ENCODE results near the gene CROCC.
A peak's percentile ranks its signal among the peaks of the same experiment; 100 is the strongest.
"Not testable (repeated sequence)": the region's sequence is repeated elsewhere in the genome, so short reads cannot be mapped to it uniquely, and the experiment has no call there.

CROCC gene, protein sequence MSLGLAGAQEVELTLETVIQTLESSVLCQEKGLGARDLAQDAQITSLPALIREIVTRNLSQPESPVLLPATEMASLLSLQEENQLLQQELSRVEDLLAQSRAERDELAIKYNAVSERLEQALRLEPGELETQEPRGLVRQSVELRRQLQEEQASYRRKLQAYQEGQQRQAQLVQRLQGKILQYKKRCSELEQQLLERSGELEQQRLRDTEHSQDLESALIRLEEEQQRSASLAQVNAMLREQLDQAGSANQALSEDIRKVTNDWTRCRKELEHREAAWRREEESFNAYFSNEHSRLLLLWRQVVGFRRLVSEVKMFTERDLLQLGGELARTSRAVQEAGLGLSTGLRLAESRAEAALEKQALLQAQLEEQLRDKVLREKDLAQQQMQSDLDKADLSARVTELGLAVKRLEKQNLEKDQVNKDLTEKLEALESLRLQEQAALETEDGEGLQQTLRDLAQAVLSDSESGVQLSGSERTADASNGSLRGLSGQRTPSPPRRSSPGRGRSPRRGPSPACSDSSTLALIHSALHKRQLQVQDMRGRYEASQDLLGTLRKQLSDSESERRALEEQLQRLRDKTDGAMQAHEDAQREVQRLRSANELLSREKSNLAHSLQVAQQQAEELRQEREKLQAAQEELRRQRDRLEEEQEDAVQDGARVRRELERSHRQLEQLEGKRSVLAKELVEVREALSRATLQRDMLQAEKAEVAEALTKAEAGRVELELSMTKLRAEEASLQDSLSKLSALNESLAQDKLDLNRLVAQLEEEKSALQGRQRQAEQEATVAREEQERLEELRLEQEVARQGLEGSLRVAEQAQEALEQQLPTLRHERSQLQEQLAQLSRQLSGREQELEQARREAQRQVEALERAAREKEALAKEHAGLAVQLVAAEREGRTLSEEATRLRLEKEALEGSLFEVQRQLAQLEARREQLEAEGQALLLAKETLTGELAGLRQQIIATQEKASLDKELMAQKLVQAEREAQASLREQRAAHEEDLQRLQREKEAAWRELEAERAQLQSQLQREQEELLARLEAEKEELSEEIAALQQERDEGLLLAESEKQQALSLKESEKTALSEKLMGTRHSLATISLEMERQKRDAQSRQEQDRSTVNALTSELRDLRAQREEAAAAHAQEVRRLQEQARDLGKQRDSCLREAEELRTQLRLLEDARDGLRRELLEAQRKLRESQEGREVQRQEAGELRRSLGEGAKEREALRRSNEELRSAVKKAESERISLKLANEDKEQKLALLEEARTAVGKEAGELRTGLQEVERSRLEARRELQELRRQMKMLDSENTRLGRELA (N-terminal part only)

DNA sequence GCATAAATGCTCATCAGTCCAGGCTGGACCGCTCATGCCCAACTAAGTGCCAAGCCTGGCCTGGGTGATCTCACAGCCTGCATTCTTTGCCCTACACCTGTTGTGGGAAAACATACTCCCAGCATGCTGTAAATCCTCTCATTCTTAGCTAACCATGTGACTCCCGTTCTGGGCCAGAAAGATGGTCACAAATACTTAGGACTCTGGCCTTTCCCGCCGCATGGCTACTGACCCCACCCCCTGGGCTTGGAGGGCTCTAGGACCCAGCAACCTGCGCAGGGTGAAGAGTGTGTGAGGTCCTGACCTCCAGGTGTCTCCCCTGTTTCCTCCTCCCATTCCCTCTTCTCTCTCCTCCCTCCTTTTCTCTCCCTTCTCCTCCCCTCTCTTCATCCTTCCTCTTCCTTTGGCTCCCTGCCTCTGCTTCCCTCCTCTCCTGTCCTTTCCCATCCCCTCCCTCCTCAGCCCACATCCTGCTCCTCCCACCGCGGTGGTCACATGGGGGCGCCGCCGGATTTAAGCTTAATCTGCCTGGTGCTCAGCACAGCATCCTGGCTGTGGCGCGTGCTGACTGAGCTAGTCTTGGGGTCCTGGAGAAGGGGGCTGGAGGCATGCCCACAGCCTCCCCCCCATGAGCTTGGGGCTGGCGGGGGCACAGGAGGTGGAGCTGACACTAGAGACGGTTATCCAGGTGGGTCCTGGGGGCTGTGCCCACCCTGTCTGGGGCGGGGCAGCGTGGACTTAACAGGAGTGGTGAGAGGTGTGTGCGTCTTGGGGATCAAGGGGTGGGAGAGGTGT is at the start of gene CROCC:
Gene CROCC (plus strand): TSS at position 541 of the 795 bp plus-strand sequence. CDS start 88 bp downstream, at position 629.
- Histone ChIP-seq H3K36me3 (ENCODE audit: control insufficient read depth, insufficient read depth, low read length) (no peaks in the 10 kb centered on the region), H3K27ac (ENCODE audit: low read depth, low read length) (no peak within 1 kb of the TSS), H3K4me3 (ENCODE audit: low read length) (no peak within 1 kb of the TSS), H3K4me1 (ENCODE audit: control insufficient read depth, insufficient read depth, low read length) (no peaks in the 10 kb centered on the region), H3K27me3 (ENCODE audit: control insufficient read depth, insufficient read depth, low read length) (no peaks in the 10 kb centered on the region), H3K9ac (ENCODE audit: low read length) (no peak within 1 kb of the TSS)

GRCh38 chr1:16872152-16873075 is 49.3 kb upstream of the CROCC start:
- not testable (repeated sequence) for H3K4me1 ChIP-seq (ENCODE audit: control insufficient read depth, insufficient read depth, low read length); H3K27me3 ChIP-seq (ENCODE audit: control insufficient read depth, insufficient read depth, low read length); H3K36me3 ChIP-seq (ENCODE audit: control insufficient read depth, insufficient read depth, low read length); H3K27ac ChIP-seq (ENCODE audit: low read depth, low read length); H3K9ac ChIP-seq (ENCODE audit: low read length)
- H3K4me3 ChIP-seq (ENCODE audit: low read length) = peak overlapping the region; percentile 43

DNA sequence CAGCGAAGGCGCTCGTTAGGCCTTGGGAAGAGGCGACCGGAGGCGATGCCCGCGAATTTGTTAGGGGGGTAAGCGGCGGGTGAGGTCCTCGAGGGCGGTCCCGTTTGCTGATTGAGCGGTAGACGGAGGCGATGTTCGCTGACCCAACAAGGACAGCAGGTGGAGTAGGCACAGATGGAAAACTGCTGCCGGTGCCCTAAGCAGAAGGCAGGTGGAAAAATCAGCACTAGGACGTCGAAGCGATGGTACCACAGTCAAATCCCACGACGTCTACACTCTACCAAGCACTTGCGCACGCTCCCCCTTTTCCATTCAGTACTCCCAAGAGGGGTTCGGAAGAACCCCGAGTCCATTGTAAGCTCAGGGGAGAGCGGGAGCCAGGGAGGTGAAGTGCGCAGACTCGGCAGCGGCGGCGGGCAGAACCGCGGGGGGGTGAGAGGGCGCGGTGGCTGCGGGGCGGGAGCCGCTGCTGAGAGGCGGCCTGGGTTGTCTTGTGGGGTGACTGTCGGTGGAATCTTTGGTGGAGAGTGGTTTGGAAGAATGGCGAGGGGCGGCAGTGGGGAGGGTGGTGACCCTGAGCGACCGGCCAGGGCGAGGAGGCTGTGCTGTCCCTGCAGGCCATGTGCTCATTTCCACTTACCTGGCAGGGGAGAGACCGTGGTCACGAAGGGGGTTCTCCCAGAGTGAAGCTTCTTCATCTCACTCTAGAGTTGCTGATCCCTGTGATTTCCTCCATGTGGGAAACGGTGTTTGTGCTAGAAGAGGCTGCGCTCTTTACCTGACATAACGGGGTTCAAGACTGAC is 48.5 kb upstream of the CROCC start:
- not testable (repeated sequence) for H3K27me3 ChIP-seq (ENCODE audit: control insufficient read depth, insufficient read depth, low read length); H3K9ac ChIP-seq (ENCODE audit: low read length); H3K36me3 ChIP-seq (ENCODE audit: control insufficient read depth, insufficient read depth, low read length); H3K4me1 ChIP-seq (ENCODE audit: control insufficient read depth, insufficient read depth, low read length); H3K27ac ChIP-seq (ENCODE audit: low read depth, low read length)
- peak overlapping the region; percentile 21 for H3K4me3 ChIP-seq (ENCODE audit: low read length)

- not testable (repeated sequence) for H3K27me3 ChIP-seq (ENCODE audit: control insufficient read depth, insufficient read depth, low read length); H3K36me3 ChIP-seq (ENCODE audit: control insufficient read depth, insufficient read depth, low read length); H3K27ac ChIP-seq (ENCODE audit: low read depth, low read length); H3K4me3 ChIP-seq (ENCODE audit: low read length); H3K4me1 ChIP-seq (ENCODE audit: control insufficient read depth, insufficient read depth, low read length); H3K9ac ChIP-seq (ENCODE audit: low read length)
These were observed 46.6 kb upstream of the CROCC start for GRCh38 chr1:16874968-16875765.

DNA sequence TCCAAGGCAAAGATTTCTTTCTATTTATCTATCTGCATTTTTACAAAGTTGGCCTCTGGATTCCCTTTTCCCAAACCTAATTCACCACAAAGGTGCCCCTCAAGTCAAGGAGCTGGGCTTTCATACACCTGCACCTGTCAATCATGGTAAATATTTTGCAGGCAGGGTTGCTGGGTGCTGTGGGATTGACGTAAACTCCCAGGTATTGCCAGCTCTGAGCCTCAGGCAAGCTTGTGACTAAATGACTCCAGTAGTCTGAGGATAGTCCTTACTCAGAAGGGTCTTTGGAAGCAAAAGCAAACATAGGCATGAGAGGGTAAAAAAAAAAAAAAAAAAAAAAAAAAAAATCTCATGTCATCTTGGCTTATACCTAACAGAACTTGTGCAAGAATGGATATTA is 40.0 kb upstream of the CROCC start:
- not testable (repeated sequence) for H3K27me3 ChIP-seq (ENCODE audit: control insufficient read depth, insufficient read depth, low read length); H3K27ac ChIP-seq (ENCODE audit: low read depth, low read length); H3K9ac ChIP-seq (ENCODE audit: low read length); H3K4me3 ChIP-seq (ENCODE audit: low read length); H3K4me1 ChIP-seq (ENCODE audit: control insufficient read depth, insufficient read depth, low read length); H3K36me3 ChIP-seq (ENCODE audit: control insufficient read depth, insufficient read depth, low read length)

DNA sequence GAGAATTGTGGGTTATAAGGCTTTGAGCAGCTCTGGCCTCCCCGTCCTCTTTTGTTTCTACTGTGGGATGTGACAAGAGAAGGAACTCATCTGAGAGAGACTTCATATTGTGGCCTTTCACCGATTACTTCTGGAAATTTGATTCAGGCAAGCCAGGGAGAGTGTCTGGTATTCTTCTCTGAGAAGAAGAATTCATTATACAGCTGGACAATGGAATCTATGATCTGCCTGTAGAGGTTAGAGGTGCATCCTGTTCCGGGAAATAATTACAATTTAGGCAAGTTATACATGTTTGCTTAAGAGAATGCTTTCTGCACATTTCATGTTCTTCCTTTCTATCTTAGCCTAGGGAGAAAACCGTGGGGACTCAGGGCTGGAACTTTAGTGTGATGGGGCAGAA is 38.7 kb upstream of the CROCC start:
- no peak overlapping the region for H3K4me3 ChIP-seq (ENCODE audit: low read length)
- no peaks in the 10 kb centered on the region for H3K4me1 ChIP-seq (ENCODE audit: control insufficient read depth, insufficient read depth, low read length)
- H3K27me3 ChIP-seq (ENCODE audit: control insufficient read depth, insufficient read depth, low read length) = no peaks in the 10 kb centered on the region
- H3K27ac ChIP-seq (ENCODE audit: low read depth, low read length) = no peak overlapping the region
- H3K9ac ChIP-seq (ENCODE audit: low read length) = no peak overlapping the region
- no peaks in the 10 kb centered on the region for H3K36me3 ChIP-seq (ENCODE audit: control insufficient read depth, insufficient read depth, low read length)

GRCh38 chr1:16884487-16884886 is 37.2 kb upstream of the CROCC start:
- H3K4me1 ChIP-seq (ENCODE audit: control insufficient read depth, insufficient read depth, low read length); H3K4me3 ChIP-seq (ENCODE audit: low read length); H3K36me3 ChIP-seq (ENCODE audit: control insufficient read depth, insufficient read depth, low read length); H3K9ac ChIP-seq (ENCODE audit: low read length); H3K27ac ChIP-seq (ENCODE audit: low read depth, low read length); H3K27me3 ChIP-seq (ENCODE audit: control insufficient read depth, insufficient read depth, low read length): not testable (repeated sequence)

DNA sequence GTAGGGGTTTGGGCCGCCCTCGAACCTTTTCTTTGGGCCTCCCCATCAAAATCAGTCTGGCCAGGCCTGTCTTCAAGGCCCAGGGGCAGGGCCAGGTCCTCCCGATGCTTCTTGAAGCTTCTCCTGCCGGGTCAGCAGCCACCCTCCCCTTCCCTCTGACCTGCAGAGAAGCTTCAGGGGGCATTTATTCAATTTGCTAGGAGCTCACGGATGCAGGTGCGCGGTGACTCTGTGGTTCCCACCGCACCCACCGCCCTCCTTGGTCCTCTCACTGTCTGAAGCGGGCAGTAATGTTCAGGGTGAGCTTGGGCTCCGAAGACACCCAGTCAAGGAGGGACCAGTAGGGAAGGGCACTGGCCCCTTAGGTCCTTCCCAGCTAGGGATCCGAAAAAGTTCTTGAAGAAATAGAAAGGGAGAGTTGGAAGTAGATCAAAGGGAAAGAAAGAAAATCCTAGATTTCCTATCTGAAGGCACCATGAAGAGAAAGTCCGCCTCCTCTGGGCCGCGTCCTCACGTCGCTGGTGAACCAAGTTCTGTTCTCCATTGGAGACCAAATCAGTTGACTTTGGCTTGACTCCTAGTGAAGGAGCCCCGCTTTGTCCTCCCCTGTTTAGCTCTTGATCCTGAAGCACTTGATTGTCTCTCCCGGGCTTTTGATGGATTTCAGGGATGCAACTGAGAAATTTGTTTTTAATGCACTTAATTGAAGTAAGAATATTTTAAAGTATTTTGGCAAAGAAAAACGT is 34.7 kb upstream of the CROCC start:
- Histone ChIP-seq H3K36me3 (ENCODE audit: control insufficient read depth, insufficient read depth, low read length) (no peaks in the 10 kb centered on the region), H3K27ac (ENCODE audit: low read depth, low read length) (no peak overlapping the region), H3K4me3 (ENCODE audit: low read length) (no peak overlapping the region), H3K27me3 (ENCODE audit: control insufficient read depth, insufficient read depth, low read length) (no peaks in the 10 kb centered on the region), H3K9ac (ENCODE audit: low read length) (no peak overlapping the region), H3K4me1 (ENCODE audit: control insufficient read depth, insufficient read depth, low read length) (no peaks in the 10 kb centered on the region)

GRCh38 chr1:16888860-16889816 is 32.6 kb upstream of the CROCC start:
- Histone ChIP-seq H3K36me3 (ENCODE audit: control insufficient read depth, insufficient read depth, low read length) (no peaks in the 10 kb centered on the region), H3K4me1 (ENCODE audit: control insufficient read depth, insufficient read depth, low read length) (no peaks in the 10 kb centered on the region), H3K27ac (ENCODE audit: low read depth, low read length) (peak overlapping the region; percentile 83), H3K4me3 (ENCODE audit: low read length) (peak overlapping the region; percentile 70), H3K27me3 (ENCODE audit: control insufficient read depth, insufficient read depth, low read length) (no peaks in the 10 kb centered on the region), H3K9ac (ENCODE audit: low read length) (peak overlapping the region; percentile 51)

Measured in rectal smooth muscle tissue (tissue), 1 donor.